Measurements from ENCODE around the gene MMP17.

GRCh38 chr12:131836193-131836592 lies 8.0 kb downstream of the MMP17 start:
- TF ChIP-seq, protein P1, sequence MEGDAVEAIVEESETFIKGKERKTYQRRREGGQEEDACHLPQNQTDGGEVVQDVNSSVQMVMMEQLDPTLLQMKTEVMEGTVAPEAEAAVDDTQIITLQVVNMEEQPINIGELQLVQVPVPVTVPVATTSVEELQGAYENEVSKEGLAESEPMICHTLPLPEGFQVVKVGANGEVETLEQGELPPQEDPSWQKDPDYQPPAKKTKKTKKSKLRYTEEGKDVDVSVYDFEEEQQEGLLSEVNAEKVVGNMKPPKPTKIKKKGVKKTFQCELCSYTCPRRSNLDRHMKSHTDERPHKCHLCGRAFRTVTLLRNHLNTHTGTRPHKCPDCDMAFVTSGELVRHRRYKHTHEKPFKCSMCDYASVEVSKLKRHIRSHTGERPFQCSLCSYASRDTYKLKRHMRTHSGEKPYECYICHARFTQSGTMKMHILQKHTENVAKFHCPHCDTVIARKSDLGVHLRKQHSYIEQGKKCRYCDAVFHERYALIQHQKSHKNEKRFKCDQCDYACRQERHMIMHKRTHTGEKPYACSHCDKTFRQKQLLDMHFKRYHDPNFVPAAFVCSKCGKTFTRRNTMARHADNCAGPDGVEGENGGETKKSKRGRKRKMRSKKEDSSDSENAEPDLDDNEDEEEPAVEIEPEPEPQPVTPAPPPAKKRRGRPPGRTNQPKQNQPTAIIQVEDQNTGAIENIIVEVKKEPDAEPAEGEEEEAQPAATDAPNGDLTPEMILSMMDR (IDR thresholded peaks at IDR 0.05; ENCODE audit: low read depth, low read length, poor library complexity, severe bottlenecking): peak; percentile 50
- no peak for TF ChIP-seq EZH2phosphoT487 (IDR thresholded peaks at IDR 0.05; ENCODE audit: borderline replicate concordance, low read length)
